ENCODE data around the gene PPM1D. TPM values are rescaled to one million over a fixed set of nuclear protein-coding genes. Genes with fewer than 3 reads are reported as not detected.

The PPM1D gene
- total and polyA plus RNA-seq, 2 of the 13 experiments (the other 11 are each of a cell fraction or from before 2014, with no cell fraction given), result 8.0 to 26.2 TPM

DNA sequence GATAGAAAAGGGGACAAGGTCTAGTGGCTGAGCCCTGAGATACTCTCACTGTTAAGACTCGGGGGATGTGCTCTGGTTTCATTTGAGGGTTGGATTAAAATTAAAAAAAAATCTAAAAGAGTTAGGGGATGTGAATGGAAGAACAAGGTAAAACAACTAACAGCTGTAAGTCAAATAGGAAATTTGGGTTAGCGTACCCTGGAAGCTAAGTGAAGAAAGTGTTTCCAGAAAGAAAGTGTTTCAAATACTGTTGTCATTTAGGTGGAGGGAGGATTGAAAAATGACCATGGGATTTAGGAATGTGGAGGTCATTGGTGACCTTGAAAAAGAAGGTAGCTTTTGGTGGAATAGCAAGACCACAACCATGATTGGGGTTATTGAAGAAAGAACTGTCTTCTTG lies 37.7 kb downstream of the PPM1D start:
- H3K27me3 ChIP-seq (ENCODE audit: control insufficient read depth in 1 of 2, insufficient read depth in 2 of 2, low read length in 2 of 2), result no peaks in the 10 kb centered on the region
- FAIRE-seq (no peak), ATAC-seq (no peak), DNase-seq (ENCODE audit: low spot score) (no peak)
- H2AFZ ChIP-seq (ENCODE audit: low read length), result no peak overlapping the region
- POLR2A ChIA-PET, result interaction anchor here (0.7 to 1.5 kb wide), 3 partner anchors 35 to 112 kb away, joined by 4 to 7 read pairs (median 4); partner anchors contain the start of genes APPBP2 and PPM1D
- intact Hi-C loops (cut with micrococcal nuclease; ENCODE audit: unreplicated experiment) (loop anchor here (1.0 to 2.0 kb wide), 3 partner anchors 37 to 217 kb away; partner anchors contain the start of gene PPM1D), in situ Hi-C loops (cut with HindIII; ENCODE audit: extremely low pct_ligation_motif_present, low pct_unique_long_range_greater_than_20kb) (no loop called here)
- H3K79me2 ChIP-seq (ENCODE audit: insufficient read depth, low read length), result peaks cover 13% of the 10 kb centered on the region
- H3K9ac ChIP-seq (ENCODE audit: insufficient read depth, low read depth, low read length), result no peak overlapping the region
- WGBS (ENCODE audit: low lambda C conversion rate), result 96% methylated on average over 2 of the region's 2 CpGs
- H3K9me3 ChIP-seq (ENCODE audit: low read length), result no peaks in the 10 kb centered on the region
- H3K36me3 ChIP-seq (replicated peaks in 1 of 2; ENCODE audit: control insufficient read depth in 1 of 2, insufficient read depth in 2 of 2, low read length in 2 of 2), result peaks cover 12 to 48% of the 10 kb centered on the region in 2 experiments
- BruUV-seq (replicated peaks), result no TSS peak
- TF ChIP-seq ZNF788 (CRISPR knock-in tag; IDR thresholded peaks at IDR 0.05; ENCODE audit: borderline replicate concordance), result no peak
- TF ChIP-seq RNF2 (conservative IDR thresholded peaks at IDR 0.05; ENCODE audit: low read depth), result no peak
- no peak for TF ChIP-seq ZNF225 (CRISPR knock-in tag; IDR thresholded peaks at IDR 0.05)
- TF ChIP-seq RORA (CRISPR knock-in tag; IDR thresholded peaks at IDR 0.05), result no peak
- no peak overlapping the region for H3K4me3 ChIP-seq (replicated peaks in 1 of 3; ENCODE audit: insufficient read depth in 1 of 3, low read depth in 2 of 3, low read length in 3 of 3)
- H3K4me2 ChIP-seq (ENCODE audit: low read depth, low read length), result no peak overlapping the region
- CTCF ChIA-PET (ENCODE audit: low intra/inter-chr PET ratio, low total read pairs), result interaction anchor here (1.8 kb wide), 1 partner anchor 217 kb away, joined by 5 read pairs; no protein-coding TSS in a partner anchor
- H4K20me1 ChIP-seq (ENCODE audit: insufficient read depth, low read length), result peaks cover 18% of the 10 kb centered on the region
- H3K27ac ChIP-seq (ENCODE audit: extremely low read length, insufficient read depth, low read length), result no peak overlapping the region
- H3K4me1 ChIP-seq (ENCODE audit: insufficient read depth, low read length), result 0 out of 2 replicates have a peak, but pooled peaks cover 8% of the 10 kb centered on the region

DNA sequence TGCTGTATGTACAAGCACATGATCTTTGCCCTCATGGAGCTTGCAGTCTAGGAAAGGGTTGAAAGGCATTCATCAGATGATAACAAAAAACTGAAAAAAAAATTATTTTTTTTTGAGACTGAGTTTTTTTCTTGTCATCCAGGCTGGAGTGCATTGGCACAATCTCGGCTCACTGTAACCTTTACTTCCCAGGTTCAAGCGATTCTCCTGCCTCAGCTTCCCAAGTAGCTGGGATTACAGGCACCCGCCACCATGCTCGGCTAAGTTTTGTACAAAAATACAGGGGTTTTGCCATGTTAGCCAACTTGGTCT lies 39.0 kb downstream of the PPM1D start:
- no peak overlapping the region for H3K4me2 ChIP-seq (ENCODE audit: low read depth, low read length)
- POLR2A ChIA-PET, result interaction anchor here (1.0 to 1.5 kb wide), 2 partner anchors 39 to 113 kb away, joined by 4 read pairs; partner anchors contain the start of genes APPBP2 and PPM1D
- CTCF ChIA-PET (ENCODE audit: low intra/inter-chr PET ratio, low total read pairs), result interaction anchor here (1.1 to 1.8 kb wide), 4 partner anchors 53 to 496 kb away, joined by 3 to 5 read pairs (median 3); no protein-coding TSS in a partner anchor
- H3K4me1 ChIP-seq (ENCODE audit: insufficient read depth, low read length), result 0 out of 2 replicates have a peak, but pooled peaks cover 8% of the 10 kb centered on the region
- peaks cover 20% of the 10 kb centered on the region for H3K79me2 ChIP-seq (ENCODE audit: insufficient read depth, low read length)
- H3K36me3 ChIP-seq (replicated peaks in 1 of 2; ENCODE audit: control insufficient read depth in 1 of 2, insufficient read depth in 2 of 2, low read length in 2 of 2), result peaks cover 15 to 42% of the 10 kb centered on the region in 2 experiments
- H3K4me3 ChIP-seq (replicated peaks in 1 of 3; ENCODE audit: insufficient read depth in 1 of 3, low read depth in 2 of 3, low read length in 3 of 3), result no peak overlapping the region
- H4K20me1 ChIP-seq (ENCODE audit: insufficient read depth, low read length), result peaks cover 18% of the 10 kb centered on the region
- no peak overlapping the region for H2AFZ ChIP-seq (ENCODE audit: low read length)
- H3K27me3 ChIP-seq (ENCODE audit: control insufficient read depth in 1 of 2, insufficient read depth in 2 of 2, low read length in 2 of 2), result no peaks in the 10 kb centered on the region
- no peaks in the 10 kb centered on the region for H3K9me3 ChIP-seq (ENCODE audit: low read length)
- in situ Hi-C loops (cut with HindIII; ENCODE audit: extremely low pct_ligation_motif_present, low pct_unique_long_range_greater_than_20kb) (no loop called here), intact Hi-C loops (cut with micrococcal nuclease; ENCODE audit: unreplicated experiment) (loop anchor here (2.0 kb wide), 2 partner anchors 38 to 218 kb away; partner anchors contain the start of gene PPM1D)
- FAIRE-seq (no peak), DNase-seq (ENCODE audit: low spot score) (no peak), ATAC-seq (no peak)
- no TSS peak for BruUV-seq (replicated peaks)
- WGBS (ENCODE audit: low lambda C conversion rate), result 73% methylated on average over 4 of the region's 4 CpGs
- H3K27ac ChIP-seq (ENCODE audit: extremely low read length, insufficient read depth, low read length), result no peak overlapping the region
- no peak overlapping the region for H3K9ac ChIP-seq (ENCODE audit: insufficient read depth, low read depth, low read length)
- no peak for TF ChIP-seq ZNF3 (CRISPR knock-in tag; IDR thresholded peaks at IDR 0.05)
- TF ChIP-seq, protein P1, sequence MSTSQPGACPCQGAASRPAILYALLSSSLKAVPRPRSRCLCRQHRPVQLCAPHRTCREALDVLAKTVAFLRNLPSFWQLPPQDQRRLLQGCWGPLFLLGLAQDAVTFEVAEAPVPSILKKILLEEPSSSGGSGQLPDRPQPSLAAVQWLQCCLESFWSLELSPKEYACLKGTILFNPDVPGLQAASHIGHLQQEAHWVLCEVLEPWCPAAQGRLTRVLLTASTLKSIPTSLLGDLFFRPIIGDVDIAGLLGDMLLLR (CRISPR knock-in tag; IDR thresholded peaks at IDR 0.05), result no peak
- no peak for TF ChIP-seq ZNF781 (CRISPR knock-in tag; IDR thresholded peaks at IDR 0.05; ENCODE audit: borderline replicate concordance, not compliant biosample characterization)
- no peak; the same call in 1 of the 2 replicates for TF ChIP-seq GABPB1 (CRISPR knock-in tag; IDR thresholded peaks at IDR 0.05)
- TF ChIP-seq KAT2B (IDR thresholded peaks at IDR 0.05; ENCODE audit: borderline replicate concordance, low read depth, low read length), result no peak
- no peak for TF ChIP-seq TBX3 (IDR thresholded peaks at IDR 0.05; ENCODE audit: borderline replicate concordance)
- no peak for TF ChIP-seq ZNF331 (CRISPR knock-in tag; IDR thresholded peaks at IDR 0.05)
- TF ChIP-seq RBM22 (optimal IDR thresholded peaks at IDR 0.05; ENCODE audit: low read length), result no peak
- TF ChIP-seq SMARCC2 (IDR thresholded peaks at IDR 0.05), result no peak
- TF ChIP-seq RFXANK (CRISPR knock-in tag; IDR thresholded peaks at IDR 0.05), result no peak
- no peak for TF ChIP-seq BRCA1 (CRISPR knock-in tag; IDR thresholded peaks at IDR 0.05)
- no peak for TF ChIP-seq HDAC2 (CRISPR knock-in tag; IDR thresholded peaks at IDR 0.05)
- TF ChIP-seq, protein P2, sequence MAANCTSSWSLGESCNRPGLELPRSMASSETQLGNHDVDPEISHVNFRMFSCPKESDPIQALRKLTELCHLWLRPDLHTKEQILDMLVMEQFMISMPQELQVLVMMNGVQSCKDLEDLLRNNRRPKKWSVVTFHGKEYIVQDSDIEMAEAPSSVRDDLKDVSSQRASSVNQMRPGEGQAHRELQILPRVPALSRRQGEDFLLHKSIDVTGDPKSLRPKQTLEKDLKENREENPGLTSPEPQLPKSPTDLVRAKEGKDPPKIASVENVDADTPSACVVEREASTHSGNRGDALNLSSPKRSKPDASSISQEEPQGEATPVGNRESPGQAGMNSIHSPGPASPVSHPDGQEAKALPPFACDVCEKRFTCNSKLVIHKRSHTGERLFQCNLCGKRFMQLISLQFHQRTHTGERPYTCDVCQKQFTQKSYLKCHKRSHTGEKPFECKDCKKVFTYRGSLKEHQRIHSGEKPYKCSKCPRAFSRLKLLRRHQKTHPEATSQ (CRISPR knock-in tag; IDR thresholded peaks at IDR 0.05; ENCODE audit: borderline replicate concordance), result no peak
- TF ChIP-seq SNAPC2 (CRISPR knock-in tag; IDR thresholded peaks at IDR 0.05), result no peak
- no peak for TF ChIP-seq ARHGAP35 (CRISPR knock-in tag; IDR thresholded peaks at IDR 0.05; ENCODE audit: borderline replicate concordance)
- 0 out of 2 replicates have a peak, but pooled peaks have one; percentile 5 for TF ChIP-seq KAT8 (CRISPR knock-in tag; IDR thresholded peaks at IDR 0.05)

All from HepG2 (cell line).